Thyroid gland (tissue), 4 donors: ENCODE results near the gene RAB11A. TPM values are rescaled to one million over a fixed set of nuclear protein-coding genes. Genes with fewer than 3 reads are reported as not detected.

ENCODE experiments used
- DNase-seq, 2 donors: peaks; one replicate each; pipeline ENCODE4 v3.0.0-alpha.2; 2019
- H3K27ac ChIP-seq, 3 donors: fragments of 200-600 bp; sonication (generic); 1 replicate in 2 of 3; 2 replicates in 1 of 3; pipeline ENCODE4 v1.5.1; 2016 to 2019; ENCODE audit warnings: mild to moderate bottlenecking in 1 of 3, moderate library complexity in 1 of 3
- H3K27me3 ChIP-seq: fragments of 200-600 bp; sonication (generic); one replicate; pipeline ENCODE4 v1.5.1; 2019
- H3K36me3 ChIP-seq, 2 donors: fragments of 200-600 bp; sonication (generic); one replicate each; pipeline ENCODE4 v1.5.1; 2016 to 2019
- H3K4me1 ChIP-seq, 2 donors: fragments of 200-600 bp; sonication (generic); one replicate each; pipeline ENCODE4 v1.5.1; 2017 to 2019
- H3K4me3 ChIP-seq, 3 donors: fragments of 200-600 bp; sonication (generic); replicated peaks in 1 of 3; 1 replicate in 2 of 3; 2 replicates in 1 of 3; pipeline ENCODE4 v1.5.1; 2016; ENCODE audit warnings: mild to moderate bottlenecking in 1 of 3
- H3K9me3 ChIP-seq: fragments of 200-600 bp; sonication (generic); one replicate; pipeline ENCODE4 v1.5.1; 2017
- CTCF ChIP-seq, 6 experiments: fragments of 200-600 bp in 3 of 6; fragments of 450-650 bp in 3 of 6; sonication (generic) in 3 of 6; IDR thresholded peaks; one replicate each; pipeline ENCODE4 v1.5.1; 2016 to 2019; ENCODE audit warnings: antibody characterized with exemption in 6 of 6, mild to moderate bottlenecking in 2 of 6, inconsistent platforms in 1 of 6, moderate library complexity in 1 of 6
- POLR2A ChIP-seq, 2 donors: fragments of 450-650 bp; IDR thresholded peaks; one replicate each; pipeline ENCODE4 v1.6.1; 2017; ENCODE audit warnings: antibody characterized with exemption in 2 of 2, mild to moderate bottlenecking in 2 of 2, moderate library complexity in 1 of 2
- WGBS, 2 donors: methylation state at CpG; one replicate each; pipeline ENCODE4 v1.1.5; 2017; 5-methylcytosine and 5-hydroxymethylcytosine counted together
- intact Hi-C: fragments of 100-400 bp; cut with DNase I; formaldehyde crosslinking; loops from one replicate; pipeline ENCODE4 v1.15.1; 2023
- total RNA-seq, 4 donors: library from RNA; depleted of rRNA; stranded (reverse); fragments of >200 nt; gene quantifications; one replicate each; pipeline ENCODE4 v1.2.3, GENCODE V29; 2016

The RAB11A gene
- total RNA-seq, 4 donors from 2014 or later = 201 to 369 (median 280) TPM

GRCh38 chr15:65917936-65918335, 48.6 kb downstream of the RAB11A start:
- no peak for TF ChIP-seq POLR2A (IDR thresholded peaks at IDR 0.05)
- TF ChIP-seq CTCF (IDR thresholded peaks at IDR 0.05) = no peak
- Histone ChIP-seq H3K27ac (no peak overlapping the region), H3K27me3 (no peaks in the 10 kb centered on the region), H3K36me3 (no peaks in the 10 kb centered on the region), H3K9me3 (no peaks in the 10 kb centered on the region), H3K4me1 (peaks cover 0 to 8% of the 10 kb centered on the region in 2 donors), H3K4me3 (no peak overlapping the region)
- no peak for DNase-seq
- WGBS, 2 donors = 97 to 100% methylated on average over 2 to 4 of the region's 4 CpGs
- intact Hi-C loops = no loop called here

- Histone ChIP-seq H3K36me3 (no peaks in the 10 kb centered on the region), H3K4me1 (peaks cover 0 to 8% of the 10 kb centered on the region in 2 donors), H3K4me3 (no peak overlapping the region), H3K27ac (no peak overlapping the region), H3K9me3 (no peaks in the 10 kb centered on the region), H3K27me3 (no peaks in the 10 kb centered on the region)
- intact Hi-C loops = no loop called here
- WGBS, 2 donors = 88 to 95% methylated on average over 3 of the region's 3 CpGs
- TF ChIP-seq POLR2A (IDR thresholded peaks at IDR 0.05) (no peak), CTCF (IDR thresholded peaks at IDR 0.05) (no peak)
- no peak for DNase-seq
These were observed 49.1 kb downstream of the RAB11A start for GRCh38 chr15:65918357-65918920.

- H3K36me3 ChIP-seq = no peaks in the 10 kb centered on the region
- TF ChIP-seq POLR2A (IDR thresholded peaks at IDR 0.05) (no peak), CTCF (IDR thresholded peaks at IDR 0.05) (no peak)
- no peak overlapping the region for H3K27ac ChIP-seq
- DNase-seq = no peak
- WGBS, 2 donors = 96 to 99% methylated on average over 5 of the region's 5 CpGs
- H3K4me1 ChIP-seq = peaks cover 0 to 8% of the 10 kb centered on the region in 2 donors
- intact Hi-C loops = no loop called here
- H3K27me3 ChIP-seq = no peaks in the 10 kb centered on the region
- H3K4me3 ChIP-seq = no peak overlapping the region
- no peaks in the 10 kb centered on the region for H3K9me3 ChIP-seq
These were observed 49.7 kb downstream of the RAB11A start for GRCh38 chr15:65918945-65919344.

- H3K27me3 ChIP-seq = no peaks in the 10 kb centered on the region
- H3K36me3 ChIP-seq = no peaks in the 10 kb centered on the region
- peaks cover 0 to 8% of the 10 kb centered on the region in 2 donors for H3K4me1 ChIP-seq
- no peaks in the 10 kb centered on the region for H3K9me3 ChIP-seq
- intact Hi-C loops = no loop called here
- no peak for TF ChIP-seq POLR2A (IDR thresholded peaks at IDR 0.05)
- TF ChIP-seq CTCF (IDR thresholded peaks at IDR 0.05) = no peak
- H3K27ac ChIP-seq = no peak overlapping the region
- H3K4me3 ChIP-seq = no peak overlapping the region
- DNase-seq = no peak
- 94 to 95% methylated on average over 9 of the region's 9 CpGs for WGBS, 2 donors
These were observed 50.1 kb downstream of the RAB11A start for GRCh38 chr15:65919353-65919752.

GRCh38 chr15:65920121-65920520, 50.8 kb downstream of the RAB11A start:
- DNase-seq = no peak
- H3K27ac ChIP-seq = no peak overlapping the region
- peaks cover 0 to 8% of the 10 kb centered on the region in 2 donors for H3K4me1 ChIP-seq
- WGBS, 2 donors = 36 to 38% methylated on average over 1 of the region's 1 CpG
- H3K4me3 ChIP-seq = no peak overlapping the region
- no peaks in the 10 kb centered on the region for H3K27me3 ChIP-seq
- no peaks in the 10 kb centered on the region for H3K9me3 ChIP-seq
- TF ChIP-seq POLR2A (IDR thresholded peaks at IDR 0.05) = no peak
- TF ChIP-seq CTCF (IDR thresholded peaks at IDR 0.05) = no peak
- no peaks in the 10 kb centered on the region for H3K36me3 ChIP-seq
- intact Hi-C loops = no loop called here
